Fibroblast of peridontal ligament (primary cell): Measurements from ENCODE around the gene CNTN4.

ENCODE experiments used
- DNase-seq: peaks from one replicate; pipeline ENCODE4 v3.0.0-alpha.2; 2010; ENCODE audit errors: extremely low read depth

CNTN4 gene

GRCh38 chr3:2589336-2589969 is 490.8 kb downstream of the CNTN4 start:
- DNase-seq: no peak

GRCh38 chr3:2595486-2595885 is 496.8 kb downstream of the CNTN4 start:
- DNase-seq: no peak

- no peak for DNase-seq
Observed at GRCh38 chr3:2597615-2598014, 498.9 kb downstream of the CNTN4 start.

- peak; percentile 7 for DNase-seq
Observed at GRCh38 chr3:2599471-2599870, 500.8 kb downstream of the CNTN4 start.

GRCh38 chr3:2603692-2604289 is 505.1 kb downstream of the CNTN4 start:
- DNase-seq: no peak

GRCh38 chr3:2614578-2614977 is 515.9 kb downstream of the CNTN4 start:
- no peak for DNase-seq

- no peak for DNase-seq
Observed at GRCh38 chr3:2615080-2615479, 516.4 kb downstream of the CNTN4 start.

- peak; percentile 8 for DNase-seq
Observed at GRCh38 chr3:2623436-2623835, 524.8 kb downstream of the CNTN4 start.

GRCh38 chr3:2628117-2628516 is 529.5 kb downstream of the CNTN4 start:
- no peak for DNase-seq

- no peak for DNase-seq
Observed at GRCh38 chr3:2635511-2635910, 536.8 kb downstream of the CNTN4 start.

GRCh38 chr3:2643606-2644005 is 544.9 kb downstream of the CNTN4 start:
- no peak for DNase-seq

GRCh38 chr3:2645001-2645400 is 546.3 kb downstream of the CNTN4 start:
- no peak for DNase-seq

- DNase-seq: no peak
Observed at GRCh38 chr3:2650746-2651145, 552.1 kb downstream of the CNTN4 start.

GRCh38 chr3:2652386-2652785 is 553.7 kb downstream of the CNTN4 start:
- no peak for DNase-seq

- peak; percentile 68 for DNase-seq
Observed at GRCh38 chr3:2653706-2654105, 555.0 kb downstream of the CNTN4 start.

- DNase-seq: no peak
Observed at GRCh38 chr3:2655229-2655701, 556.6 kb downstream of the CNTN4 start.

- peak; percentile 73 for DNase-seq
Observed at GRCh38 chr3:2656806-2657777, 558.4 kb downstream of the CNTN4 start.

- DNase-seq: no peak
Observed at GRCh38 chr3:2657971-2658370, 559.3 kb downstream of the CNTN4 start.

GRCh38 chr3:2659896-2660295 is 561.2 kb downstream of the CNTN4 start:
- peak; percentile 75 for DNase-seq

- DNase-seq: peak; percentile 69
Observed at GRCh38 chr3:2661078-2661477, 562.4 kb downstream of the CNTN4 start.

GRCh38 chr3:2677501-2677900 is 578.8 kb downstream of the CNTN4 start:
- no peak for DNase-seq

- DNase-seq: no peak
Observed at GRCh38 chr3:2680236-2680635, 581.6 kb downstream of the CNTN4 start.

GRCh38 chr3:2684046-2684445 is 585.4 kb downstream of the CNTN4 start:
- no peak for DNase-seq
